Ectodermal cell (in vitro differentiated cells): ENCODE results near the gene PRSS16.
"Not testable (repeated sequence)": the region's sequence is repeated elsewhere in the genome, so short reads cannot be mapped to it uniquely, and the experiment has no call there.

Source experiments
- H3K27ac ChIP-seq: 2 replicates; pipeline ENCODE4 v1.7.0; 2013; ENCODE audit warnings: mild to moderate bottlenecking, low read depth, low read length; ENCODE audit not compliant: insufficient read depth, poor library complexity, severe bottlenecking
- H3K27me3 ChIP-seq: 2 replicates; pipeline ENCODE4 v1.7.0; 2013; ENCODE audit warnings: mild to moderate bottlenecking, low read length; ENCODE audit not compliant: insufficient read depth, control insufficient read depth, poor library complexity, severe bottlenecking
- H3K36me3 ChIP-seq: one replicate; pipeline ENCODE4 v1.7.0; 2013; ENCODE audit warnings: low read length; ENCODE audit not compliant: control insufficient read depth, insufficient read depth
- H3K4me1 ChIP-seq: one replicate; pipeline ENCODE4 v1.7.0; 2013; ENCODE audit warnings: low read length; ENCODE audit not compliant: control insufficient read depth, insufficient read depth
- H3K4me3 ChIP-seq: 2 replicates; pipeline ENCODE4 v1.7.0; 2013; ENCODE audit warnings: low read depth, low read length, control low read depth; ENCODE audit not compliant: insufficient read depth
- H3K9me3 ChIP-seq: 2 replicates; pipeline ENCODE4 v1.7.0; 2013; ENCODE audit warnings: mild to moderate bottlenecking, low read length, moderate library complexity; ENCODE audit not compliant: control insufficient read depth
- WGBS, 2 experiments: methylation state at CpG; one replicate each; pipeline ENCODE4 v1.1.7; 2013; ENCODE audit warnings: missing lambda C conversion rate in 2 of 2; 5-methylcytosine and 5-hydroxymethylcytosine counted together

The PRSS16 gene

GRCh38 chr6:27267003-27267402 is 19.5 kb downstream of the PRSS16 start:
- H3K9me3 ChIP-seq, H3K4me1 ChIP-seq, H3K27ac ChIP-seq, H3K4me3 ChIP-seq, H3K36me3 ChIP-seq: not testable (repeated sequence)
- H3K27me3 ChIP-seq: peaks cover 74% of the 10 kb centered on the region
- WGBS, 2 experiments: 92 to 95% methylated on average over 3 of the region's 3 CpGs

- Histone ChIP-seq H3K27me3 (peaks cover 71% of the 10 kb centered on the region), H3K36me3 (no peaks in the 10 kb centered on the region), H3K4me3 (no peak overlapping the region), H3K9me3 (no peaks in the 10 kb centered on the region), H3K4me1 (no peaks in the 10 kb centered on the region), H3K27ac (no peak overlapping the region)
- WGBS, 2 experiments: 52 to 61% methylated on average over 22 of the region's 22 CpGs
Measured at GRCh38 chr6:27267857-27268434, 20.4 kb downstream of the PRSS16 start.

GRCh38 chr6:27268803-27269202 is 21.3 kb downstream of the PRSS16 start:
- Histone ChIP-seq H3K4me1 (no peaks in the 10 kb centered on the region), H3K27me3 (peaks cover 66% of the 10 kb centered on the region), H3K27ac (no peak overlapping the region), H3K36me3 (no peaks in the 10 kb centered on the region), H3K4me3 (no peak overlapping the region), H3K9me3 (no peaks in the 10 kb centered on the region)
- WGBS, 2 experiments: 87 to 92% methylated on average over 14 of the region's 14 CpGs

GRCh38 chr6:27273783-27274182 is 26.3 kb downstream of the PRSS16 start:
- Histone ChIP-seq H3K36me3 (no peaks in the 10 kb centered on the region), H3K27me3 (peaks cover 54% of the 10 kb centered on the region), H3K4me1 (no peaks in the 10 kb centered on the region), H3K9me3 (no peaks in the 10 kb centered on the region), H3K4me3 (no peak overlapping the region), H3K27ac (no peak overlapping the region)
- 75 to 78% methylated on average over 11 of the region's 11 CpGs for WGBS, 2 experiments

GRCh38 chr6:27275025-27275956 is 27.8 kb downstream of the PRSS16 start:
- Histone ChIP-seq H3K4me1 (no peaks in the 10 kb centered on the region), H3K9me3 (no peaks in the 10 kb centered on the region), H3K36me3 (no peaks in the 10 kb centered on the region), H3K27me3 (peaks cover 54% of the 10 kb centered on the region), H3K27ac (no peak overlapping the region), H3K4me3 (peak overlapping the region; percentile 15)
- WGBS, 2 experiments: 21% methylated on average over 34 of the region's 36 CpGs

GRCh38 chr6:27279513-27280063 is 32.1 kb downstream of the PRSS16 start:
- peaks cover 80% of the 10 kb centered on the region for H3K27me3 ChIP-seq
- no peaks in the 10 kb centered on the region for H3K9me3 ChIP-seq
- H3K4me3 ChIP-seq: peak overlapping the region; percentile 62
- WGBS, 2 experiments: 2 to 4% methylated on average over 23 to 24 of the region's 24 CpGs
- no peak overlapping the region for H3K27ac ChIP-seq
- no peaks in the 10 kb centered on the region for H3K36me3 ChIP-seq
- H3K4me1 ChIP-seq: no peaks in the 10 kb centered on the region

- H3K27ac ChIP-seq: no peak overlapping the region
- no peaks in the 10 kb centered on the region for H3K9me3 ChIP-seq
- H3K36me3 ChIP-seq: no peaks in the 10 kb centered on the region
- H3K27me3 ChIP-seq: peaks cover 80% of the 10 kb centered on the region
- no peaks in the 10 kb centered on the region for H3K4me1 ChIP-seq
- peak overlapping the region; percentile 62 for H3K4me3 ChIP-seq
- 0 to 1% methylated on average over 17 of the region's 17 CpGs for WGBS, 2 experiments
Measured at GRCh38 chr6:27280064-27280539, 32.6 kb downstream of the PRSS16 start.

GRCh38 chr6:27280540-27281000 is 33.1 kb downstream of the PRSS16 start:
- 0 to 1% methylated on average over 7 to 8 of the region's 9 CpGs for WGBS, 2 experiments
- H3K4me1 ChIP-seq: no peaks in the 10 kb centered on the region
- no peaks in the 10 kb centered on the region for H3K36me3 ChIP-seq
- H3K9me3 ChIP-seq: no peaks in the 10 kb centered on the region
- H3K27me3 ChIP-seq: peaks cover 80% of the 10 kb centered on the region
- H3K4me3 ChIP-seq: peak overlapping the region; percentile 62
- no peak overlapping the region for H3K27ac ChIP-seq

- no peaks in the 10 kb centered on the region for H3K9me3 ChIP-seq
- no peaks in the 10 kb centered on the region for H3K36me3 ChIP-seq
- peaks cover 80% of the 10 kb centered on the region for H3K27me3 ChIP-seq
- WGBS, 2 experiments: 6% methylated on average over 12 to 13 of the region's 13 CpGs
- H3K4me1 ChIP-seq: no peaks in the 10 kb centered on the region
- no peak overlapping the region for H3K27ac ChIP-seq
- peak overlapping the region; percentile 62 for H3K4me3 ChIP-seq
Measured at GRCh38 chr6:27281105-27281539, 33.6 kb downstream of the PRSS16 start.

- Histone ChIP-seq H3K4me3 (no peak overlapping the region), H3K9me3 (no peaks in the 10 kb centered on the region), H3K36me3 (no peaks in the 10 kb centered on the region), H3K4me1 (no peaks in the 10 kb centered on the region), H3K27me3 (peaks cover 82% of the 10 kb centered on the region), H3K27ac (no peak overlapping the region)
- 100% methylated on average over 1 of the region's 1 CpG; no CpG with 5 or more reads in 1 of the 2 experiments for WGBS, 2 experiments
Measured at GRCh38 chr6:27281569-27281968, 34.1 kb downstream of the PRSS16 start.
